Neural cell (in vitro differentiated cells): Measurements from ENCODE around the gene SMIM31. TPM values are rescaled to one million over a fixed set of nuclear protein-coding genes. Genes with fewer than 3 reads are reported as not detected.

Experiments used
- H2AFZ ChIP-seq: fragments of 200-600, 300-800 bp; sonication (generic), shearing (Covaris generic); 2 replicates; pipeline ENCODE4 v1.6.0; 2014; ENCODE audit warnings: low read depth, mild to moderate bottlenecking, antibody characterized with exemption, low read length, moderate library complexity
- H3F3A ChIP-seq: fragments of 200-600 bp; shearing (Covaris generic); 2 replicates; pipeline ENCODE4 v1.6.1; 2016; ENCODE audit warnings: mild to moderate bottlenecking, moderate library complexity, mixed read lengths, antibody characterized with exemption, low read length; ENCODE audit not compliant: insufficient read depth, poor library complexity, severe bottlenecking
- H3K27ac ChIP-seq: fragments of 200-600, 300-800 bp; sonication (generic), shearing (Covaris generic); 2 replicates; pipeline ENCODE4 v1.5.1; 2014; ENCODE audit warnings: mild to moderate bottlenecking, low read length, moderate library complexity
- H3K27me3 ChIP-seq: fragments of 300-800, 200-600 bp; sonication (generic), shearing (Covaris generic); 2 replicates; pipeline ENCODE4 v1.6.0; 2014; ENCODE audit warnings: mild to moderate bottlenecking, low read depth, low read length, moderate library complexity; ENCODE audit not compliant: insufficient read depth
- H3K36me3 ChIP-seq: fragments of 300-800, 200-600 bp; sonication (generic), shearing (Covaris generic); 2 replicates; pipeline ENCODE4 v1.5.1; 2014; ENCODE audit warnings: mild to moderate bottlenecking, antibody characterized with exemption, low read length, moderate library complexity; ENCODE audit not compliant: insufficient read depth
- H3K4me2 ChIP-seq: fragments of 300-800, 200-600 bp; sonication (generic), shearing (Covaris generic); 2 replicates; pipeline ENCODE4 v1.6.0; 2014; ENCODE audit warnings: mild to moderate bottlenecking, low read length
- H3K4me3 ChIP-seq: fragments of 300-800, 200-600 bp; sonication (generic), shearing (Covaris generic); 2 replicates; pipeline ENCODE4 v1.5.1; 2014; ENCODE audit warnings: mild to moderate bottlenecking, low read length, moderate library complexity
- H3K79me2 ChIP-seq: fragments of 200-600 bp; shearing (Covaris generic); replicated peaks from 2 replicates; pipeline ENCODE4 v1.6.0; 2014; ENCODE audit warnings: mild to moderate bottlenecking, low read length, moderate library complexity; ENCODE audit not compliant: insufficient read depth
- H3K9ac ChIP-seq: fragments of 300-800, 200-600 bp; sonication (generic), shearing (Covaris generic); 2 replicates; pipeline ENCODE4 v1.6.1; 2016; ENCODE audit warnings: mild to moderate bottlenecking, low read length, mixed read lengths
- H3K9me2 ChIP-seq: fragments of 200-600 bp; shearing (Covaris generic); 2 replicates; pipeline ENCODE4 v1.6.1; 2016; ENCODE audit warnings: mild to moderate bottlenecking, low read length, mixed read lengths; ENCODE audit not compliant: insufficient read depth
- H3K9me3 ChIP-seq: fragments of 200-600, 300-800 bp; sonication (generic), shearing (Covaris generic); 2 replicates; pipeline ENCODE4 v1.6.1; 2016; ENCODE audit warnings: mild to moderate bottlenecking, mixed run types, low read length, moderate library complexity, mixed read lengths
- H4K20me1 ChIP-seq: fragments of 200-600 bp; shearing (Covaris generic); 2 replicates; pipeline ENCODE4 v1.6.1; 2016; ENCODE audit warnings: mild to moderate bottlenecking, mixed run types; ENCODE audit not compliant: insufficient read depth
- EP300 ChIP-seq: fragments of 450-650 bp; conservative IDR thresholded peaks from 2 replicates; pipeline ENCODE4 v1.6.1; 2014; ENCODE audit warnings: antibody characterized with exemption, mild to moderate bottlenecking, moderate library complexity; ENCODE audit not compliant: poor library complexity, severe bottlenecking
- EZH2 ChIP-seq: fragments of 200-600, 300-800 bp; shearing (Covaris generic), sonication (generic); IDR thresholded peaks from 2 replicates; pipeline ENCODE4 v1.6.1; 2014; ENCODE audit warnings: antibody characterized with exemption, low read length, borderline replicate concordance, mild to moderate bottlenecking; ENCODE audit not compliant: insufficient read depth, poor library complexity, severe bottlenecking
- MXI1 ChIP-seq: fragments of 450-650 bp; conservative IDR thresholded peaks from 2 replicates; pipeline ENCODE4 v1.6.1; 2014; ENCODE audit warnings: antibody characterized with exemption, mild to moderate bottlenecking; ENCODE audit not compliant: poor library complexity, severe bottlenecking
- POLR2AphosphoS5 ChIP-seq: IDR thresholded peaks from 2 replicates; pipeline ENCODE4 v1.6.1; 2012
- RAD21 ChIP-seq: fragments of 450-650 bp; conservative IDR thresholded peaks from 2 replicates; pipeline ENCODE4 v1.6.1; 2014; ENCODE audit warnings: antibody characterized with exemption, mild to moderate bottlenecking, moderate library complexity
- SMC3 ChIP-seq: fragments of 450-650 bp; conservative IDR thresholded peaks from 2 replicates; pipeline ENCODE4 v1.6.1; 2014; ENCODE audit warnings: antibody characterized with exemption, mild to moderate bottlenecking, moderate library complexity; ENCODE audit not compliant: poor library complexity
- TAF1 ChIP-seq: IDR thresholded peaks from 2 replicates; pipeline ENCODE4 v1.6.1; 2012; ENCODE audit warnings: low read depth
- polyA plus RNA-seq: library from polyadenylated mRNA; depleted of rRNA; stranded (reverse); fragments of >200 nt; gene quantifications from 2 replicates; pipeline ENCODE4 v1.2.3, GENCODE V29; 2014
- TF ChIP-seq, protein P1 (sequence below): IDR thresholded peaks from 2 replicates; pipeline ENCODE4 v1.6.1; 2012; ENCODE audit warnings: borderline replicate concordance
- TF ChIP-seq, protein P2 (sequence below): fragments of 450-650 bp; IDR thresholded peaks from 2 replicates; pipeline ENCODE4 v1.5.1; 2014; ENCODE audit warnings: antibody characterized with exemption, mild to moderate bottlenecking, moderate library complexity; ENCODE audit not compliant: poor library complexity, severe bottlenecking

Gene SMIM31
- polyA plus RNA-seq, 1 donor from 2014 or later: not detected

- no peaks in the 10 kb centered on the region for H3K9me3 ChIP-seq
- no peaks in the 10 kb centered on the region for H3K36me3 ChIP-seq
- TF ChIP-seq, protein P1, sequence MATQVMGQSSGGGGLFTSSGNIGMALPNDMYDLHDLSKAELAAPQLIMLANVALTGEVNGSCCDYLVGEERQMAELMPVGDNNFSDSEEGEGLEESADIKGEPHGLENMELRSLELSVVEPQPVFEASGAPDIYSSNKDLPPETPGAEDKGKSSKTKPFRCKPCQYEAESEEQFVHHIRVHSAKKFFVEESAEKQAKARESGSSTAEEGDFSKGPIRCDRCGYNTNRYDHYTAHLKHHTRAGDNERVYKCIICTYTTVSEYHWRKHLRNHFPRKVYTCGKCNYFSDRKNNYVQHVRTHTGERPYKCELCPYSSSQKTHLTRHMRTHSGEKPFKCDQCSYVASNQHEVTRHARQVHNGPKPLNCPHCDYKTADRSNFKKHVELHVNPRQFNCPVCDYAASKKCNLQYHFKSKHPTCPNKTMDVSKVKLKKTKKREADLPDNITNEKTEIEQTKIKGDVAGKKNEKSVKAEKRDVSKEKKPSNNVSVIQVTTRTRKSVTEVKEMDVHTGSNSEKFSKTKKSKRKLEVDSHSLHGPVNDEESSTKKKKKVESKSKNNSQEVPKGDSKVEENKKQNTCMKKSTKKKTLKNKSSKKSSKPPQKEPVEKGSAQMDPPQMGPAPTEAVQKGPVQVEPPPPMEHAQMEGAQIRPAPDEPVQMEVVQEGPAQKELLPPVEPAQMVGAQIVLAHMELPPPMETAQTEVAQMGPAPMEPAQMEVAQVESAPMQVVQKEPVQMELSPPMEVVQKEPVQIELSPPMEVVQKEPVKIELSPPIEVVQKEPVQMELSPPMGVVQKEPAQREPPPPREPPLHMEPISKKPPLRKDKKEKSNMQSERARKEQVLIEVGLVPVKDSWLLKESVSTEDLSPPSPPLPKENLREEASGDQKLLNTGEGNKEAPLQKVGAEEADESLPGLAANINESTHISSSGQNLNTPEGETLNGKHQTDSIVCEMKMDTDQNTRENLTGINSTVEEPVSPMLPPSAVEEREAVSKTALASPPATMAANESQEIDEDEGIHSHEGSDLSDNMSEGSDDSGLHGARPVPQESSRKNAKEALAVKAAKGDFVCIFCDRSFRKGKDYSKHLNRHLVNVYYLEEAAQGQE: no peak
- TF ChIP-seq EP300 (no peak), TAF1 (no peak), RAD21 (peak; percentile 22), EZH2 (no peak), SMC3 (peak; percentile 45), POLR2AphosphoS5 (no peak), MXI1 (no peak)
- TF ChIP-seq, protein P2, sequence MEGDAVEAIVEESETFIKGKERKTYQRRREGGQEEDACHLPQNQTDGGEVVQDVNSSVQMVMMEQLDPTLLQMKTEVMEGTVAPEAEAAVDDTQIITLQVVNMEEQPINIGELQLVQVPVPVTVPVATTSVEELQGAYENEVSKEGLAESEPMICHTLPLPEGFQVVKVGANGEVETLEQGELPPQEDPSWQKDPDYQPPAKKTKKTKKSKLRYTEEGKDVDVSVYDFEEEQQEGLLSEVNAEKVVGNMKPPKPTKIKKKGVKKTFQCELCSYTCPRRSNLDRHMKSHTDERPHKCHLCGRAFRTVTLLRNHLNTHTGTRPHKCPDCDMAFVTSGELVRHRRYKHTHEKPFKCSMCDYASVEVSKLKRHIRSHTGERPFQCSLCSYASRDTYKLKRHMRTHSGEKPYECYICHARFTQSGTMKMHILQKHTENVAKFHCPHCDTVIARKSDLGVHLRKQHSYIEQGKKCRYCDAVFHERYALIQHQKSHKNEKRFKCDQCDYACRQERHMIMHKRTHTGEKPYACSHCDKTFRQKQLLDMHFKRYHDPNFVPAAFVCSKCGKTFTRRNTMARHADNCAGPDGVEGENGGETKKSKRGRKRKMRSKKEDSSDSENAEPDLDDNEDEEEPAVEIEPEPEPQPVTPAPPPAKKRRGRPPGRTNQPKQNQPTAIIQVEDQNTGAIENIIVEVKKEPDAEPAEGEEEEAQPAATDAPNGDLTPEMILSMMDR: peak; percentile 47
- no peak overlapping the region for H3K4me3 ChIP-seq
- no peaks in the 10 kb centered on the region for H3K9me2 ChIP-seq
- no peaks in the 10 kb centered on the region for H3K27me3 ChIP-seq
- no peak overlapping the region for H3K27ac ChIP-seq
- H3K79me2 ChIP-seq: no peaks in the 10 kb centered on the region
- no peaks in the 10 kb centered on the region for H4K20me1 ChIP-seq
- no peaks in the 10 kb centered on the region for H3F3A ChIP-seq
- H3K9ac ChIP-seq: no peak overlapping the region
- H3K4me2 ChIP-seq: no peak overlapping the region
- no peak overlapping the region for H2AFZ ChIP-seq
Measured at GRCh38 chr4:164768516-164768915, 14.6 kb downstream of the SMIM31 start.

DNA sequence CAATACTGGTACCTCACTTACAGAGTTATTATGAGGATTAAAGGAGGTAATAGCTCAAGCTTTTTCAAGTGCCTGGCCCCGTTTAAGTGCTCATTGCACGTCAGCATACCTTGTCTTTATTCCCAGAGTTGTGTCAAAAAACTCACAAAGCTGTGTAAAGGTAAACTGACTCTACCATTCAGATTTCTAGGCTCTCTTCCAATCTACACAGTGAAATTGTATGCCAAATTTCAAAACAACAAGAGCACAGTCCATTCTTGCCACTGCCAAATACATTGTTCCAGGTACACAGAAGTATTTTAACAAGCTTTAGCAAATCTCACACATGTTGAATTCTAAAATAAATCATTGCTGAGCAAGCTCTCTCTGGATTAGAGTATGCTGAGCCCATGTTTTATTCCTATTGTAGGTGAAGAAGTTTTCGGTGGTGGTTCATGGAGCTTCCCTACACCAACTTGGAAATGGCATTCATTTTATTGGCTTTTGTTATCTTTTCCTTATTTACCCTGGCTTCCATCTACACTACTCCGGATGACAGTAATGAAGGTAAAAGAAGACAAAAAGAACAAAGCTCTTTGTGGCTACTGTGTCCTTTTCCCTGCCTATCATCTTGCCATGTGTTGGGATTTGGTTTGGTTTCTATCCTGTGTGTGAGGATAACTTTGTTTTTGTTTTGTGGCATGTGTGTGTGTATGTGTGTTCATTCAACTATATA is 16.2 kb downstream of the SMIM31 start:
- no peaks in the 10 kb centered on the region for H3K9me2 ChIP-seq
- no peaks in the 10 kb centered on the region for H4K20me1 ChIP-seq
- H3K36me3 ChIP-seq: no peaks in the 10 kb centered on the region
- no peak overlapping the region for H3K27ac ChIP-seq
- no peaks in the 10 kb centered on the region for H3K79me2 ChIP-seq
- H3F3A ChIP-seq: no peaks in the 10 kb centered on the region
- H3K27me3 ChIP-seq: no peaks in the 10 kb centered on the region
- no peak for TF ChIP-seq MXI1
- H3K9me3 ChIP-seq: no peaks in the 10 kb centered on the region
- no peak overlapping the region for H3K4me3 ChIP-seq
- H3K9ac ChIP-seq: no peak overlapping the region
- H3K4me2 ChIP-seq: no peak overlapping the region
- no peak overlapping the region for H2AFZ ChIP-seq
